MM.1S (cell line): ENCODE data around the gene ESPN.

ENCODE experiments used
- EZH2phosphoT487 ChIP-seq: fragments of 300-600 bp; sonication (generic); IDR thresholded peaks from 2 replicates; pipeline ENCODE4 v1.6.1; 2018; ENCODE audit warnings: antibody characterized with exemption, low read length
- TF ChIP-seq, protein P1 (sequence below): fragments of 300-600 bp; sonication (generic); IDR thresholded peaks from 2 replicates; pipeline ENCODE4 v1.5.1; 2016; ENCODE audit warnings: antibody characterized with exemption, low read length, mixed read lengths

GRCh38 chr1:6456800-6457466, 32.4 kb downstream of the ESPN start:
- TF ChIP-seq, protein P1, sequence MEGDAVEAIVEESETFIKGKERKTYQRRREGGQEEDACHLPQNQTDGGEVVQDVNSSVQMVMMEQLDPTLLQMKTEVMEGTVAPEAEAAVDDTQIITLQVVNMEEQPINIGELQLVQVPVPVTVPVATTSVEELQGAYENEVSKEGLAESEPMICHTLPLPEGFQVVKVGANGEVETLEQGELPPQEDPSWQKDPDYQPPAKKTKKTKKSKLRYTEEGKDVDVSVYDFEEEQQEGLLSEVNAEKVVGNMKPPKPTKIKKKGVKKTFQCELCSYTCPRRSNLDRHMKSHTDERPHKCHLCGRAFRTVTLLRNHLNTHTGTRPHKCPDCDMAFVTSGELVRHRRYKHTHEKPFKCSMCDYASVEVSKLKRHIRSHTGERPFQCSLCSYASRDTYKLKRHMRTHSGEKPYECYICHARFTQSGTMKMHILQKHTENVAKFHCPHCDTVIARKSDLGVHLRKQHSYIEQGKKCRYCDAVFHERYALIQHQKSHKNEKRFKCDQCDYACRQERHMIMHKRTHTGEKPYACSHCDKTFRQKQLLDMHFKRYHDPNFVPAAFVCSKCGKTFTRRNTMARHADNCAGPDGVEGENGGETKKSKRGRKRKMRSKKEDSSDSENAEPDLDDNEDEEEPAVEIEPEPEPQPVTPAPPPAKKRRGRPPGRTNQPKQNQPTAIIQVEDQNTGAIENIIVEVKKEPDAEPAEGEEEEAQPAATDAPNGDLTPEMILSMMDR = no peak
- TF ChIP-seq EZH2phosphoT487 = no peak
